GM12878 (cell line): ENCODE measurements around the gene GYPC. TPM values are rescaled to one million over a fixed set of nuclear protein-coding genes. Genes with fewer than 3 reads are reported as not detected.

Experiments used
- ATAC-seq: fragments of 200-7000 bp; cut with Tn5 transposase; 3 replicates; pipeline ENCODE4 v1.9.1; 2020; ENCODE audit warnings: mild to moderate bottlenecking, moderate library complexity
- BruUV-seq: library from RNA; stranded (reverse); fragments of 400-500 nt; replicated peaks from 2 replicates; lab custom pipeline; 2021; lab: Mats Ljungman, UMichigan
- CTCF ChIA-PET: fragments of 300-600 bp; sonication (Branson Sonifier 250); formaldehyde crosslinking; extraction: SDS; loops from one replicate; lab custom pipeline; 2021; ENCODE audit warnings: inconsistent platforms; lab: Yijun Ruan, JAX
- POLR2A ChIA-PET: fragments of 350-600 bp; formaldehyde crosslinking; extraction: SDS; loops from one replicate; lab custom pipeline; 2021; ENCODE audit warnings: inconsistent platforms; lab: Charles Lee
- RAD21 ChIA-PET: fragments of 300-600 bp; sonication (Branson Sonifier 250); formaldehyde crosslinking; loops from one replicate; lab custom pipeline; 2023; ENCODE audit warnings: antibody characterized with exemption; ENCODE audit not compliant: unreplicated experiment; lab: Charles Lee
- SMC1A ChIA-PET: fragments of 300-600 bp; sonication (Branson Sonifier 250); formaldehyde crosslinking; loops from one replicate; lab custom pipeline; 2023; ENCODE audit not compliant: unreplicated experiment, uncharacterized antibody; lab: Charles Lee
- DNase-seq: peaks from one replicate; pipeline ENCODE4 v3.0.0-alpha.2; 2011; ENCODE audit warnings: low read depth, low spot score
- FAIRE-seq: peaks from 3 replicates; lab custom pipeline; 2011; peaks lifted over from hg19 to GRCh38; lab: Jason Lieb, UNC
- H2AFZ ChIP-seq: 2 replicates; pipeline ENCODE4 v1.6.0; 2011; ENCODE audit warnings: low read depth, low read length, control low read depth; ENCODE audit not compliant: control insufficient read depth
- H3K27ac ChIP-seq: 2 replicates; pipeline ENCODE4 v1.5.1; 2011; ENCODE audit warnings: control low read depth; ENCODE audit not compliant: control insufficient read depth, insufficient read depth
- H3K27me3 ChIP-seq, 2 experiments: replicated peaks in 1 of 2; 2 replicates each; pipeline versions ENCODE4 v1.6.0 to v1.6.1; 2011; ENCODE audit warnings: low read length in 1 of 2; ENCODE audit not compliant: control insufficient read depth in 2 of 2, insufficient read depth in 2 of 2
- H3K36me3 ChIP-seq, 2 experiments: 2 replicates each; pipeline ENCODE4 v1.5.1; 2011; ENCODE audit warnings: low read length in 1 of 2; ENCODE audit not compliant: control insufficient read depth in 2 of 2, insufficient read depth in 2 of 2
- H3K4me1 ChIP-seq: 2 replicates; pipeline ENCODE4 v1.6.1; 2011; ENCODE audit warnings: mild to moderate bottlenecking, low read length, moderate library complexity, mixed read lengths; ENCODE audit not compliant: control insufficient read depth, insufficient read depth
- H3K4me2 ChIP-seq: 2 replicates; pipeline ENCODE4 v1.6.0; 2011; ENCODE audit warnings: control low read depth; ENCODE audit not compliant: control insufficient read depth, insufficient read depth
- H3K4me3 ChIP-seq: fragments of 200-600 bp; sonication (generic); 2 replicates; pipeline ENCODE4 v1.5.1; 2016
- H3K79me2 ChIP-seq: 2 replicates; pipeline ENCODE4 v1.6.0; 2011; ENCODE audit warnings: low read length; ENCODE audit not compliant: control insufficient read depth, insufficient read depth
- H3K9ac ChIP-seq: 2 replicates; pipeline ENCODE4 v1.8.0; 2011; ENCODE audit warnings: low read length, control low read depth, mixed read lengths; ENCODE audit not compliant: control insufficient read depth, insufficient read depth
- H3K9me3 ChIP-seq: replicated peaks from 3 replicates; pipeline ENCODE4 v1.5.1; 2011; ENCODE audit warnings: mild to moderate bottlenecking, low read length; ENCODE audit not compliant: control insufficient read depth, insufficient read depth
- H4K20me1 ChIP-seq: 2 replicates; pipeline ENCODE4 v1.6.0; 2011; ENCODE audit not compliant: control insufficient read depth, insufficient read depth
- BMI1 ChIP-seq: fragments of 450-650 bp; IDR thresholded peaks from 2 replicates; pipeline ENCODE4 v1.6.1; 2016; ENCODE audit warnings: mild to moderate bottlenecking, moderate library complexity, borderline replicate concordance
- ETV6 ChIP-seq, 2 experiments: fragments of 450-650 bp in 1 of 2; IDR thresholded peaks in 1 of 2; conservative IDR thresholded peaks in 1 of 2; 2 replicates each; pipeline ENCODE4 v1.6.1; 2014; ENCODE audit warnings: antibody characterized with exemption in 1 of 2, borderline replicate concordance in 1 of 2, low read depth in 1 of 2, mild to moderate bottlenecking in 1 of 2, moderate library complexity in 1 of 2
- FOS ChIP-seq: IDR thresholded peaks from 3 replicates; pipeline ENCODE4 v1.6.1; 2011; ENCODE audit warnings: borderline replicate concordance; ENCODE audit not compliant: insufficient read length; ENCODE audit errors: extremely low read depth
- IRF3 ChIP-seq: fragments of 450-650 bp; IDR thresholded peaks from 2 replicates; pipeline ENCODE4 v1.6.1; 2014; ENCODE audit warnings: mild to moderate bottlenecking
- NFYA ChIP-seq: IDR thresholded peaks from 2 replicates; pipeline ENCODE4 v1.6.1; 2011; ENCODE audit warnings: low read depth, mild to moderate bottlenecking, low read length, improper control_type of control experiment, borderline replicate concordance
- NR2C2 ChIP-seq: IDR thresholded peaks from 2 replicates; pipeline ENCODE4 v1.6.1; 2011; ENCODE audit warnings: borderline replicate concordance, low read depth; ENCODE audit not compliant: control insufficient read depth, insufficient read length
- SMC3 ChIP-seq: IDR thresholded peaks from 2 replicates; pipeline ENCODE4 v1.6.1; 2011; ENCODE audit warnings: low read length, improper control_type of control experiment, borderline replicate concordance
- YY1 ChIP-seq: IDR thresholded peaks from 2 replicates; pipeline ENCODE4 v1.6.1; 2011; ENCODE audit warnings: low read depth, mild to moderate bottlenecking, low read length
- WGBS: methylation state at CpG from one replicate; pipeline ENCODE4 v1.1.6; 2016; ENCODE audit warnings: low lambda C conversion rate; ENCODE audit not compliant: insufficient replicate concordance, insufficient coverage; ENCODE audit errors: missing lambda C conversion rate; 5-methylcytosine and 5-hydroxymethylcytosine counted together
- in situ Hi-C: fragments of 300-500 bp; cut with MboI; formaldehyde crosslinking; loops from 9 replicates; pipeline ENCODE4 v1.14.3; 2018; ENCODE audit warnings: mixed read lengths
- intact Hi-C: fragments of 100-400 bp; cut with micrococcal nuclease; formaldehyde crosslinking; loops from one replicate; pipeline ENCODE4 v1.14.2; 2022; ENCODE audit not compliant: unreplicated experiment
- polyA plus RNA-seq, 11 experiments: library from polyadenylated mRNA; depleted of rRNA in 4 of 11; unstranded in 6 of 11; stranded (reverse) in 5 of 11; fragments of >200 nt; fragmentation: Nextera tagmentation in 4 of 11; fragmentation: Illumina TruSeq in 1 of 11; extraction: Ambion mirVana in 4 of 11; extraction: Trizol in 1 of 11; gene quantifications; 1 replicate in 1 of 11; 2 replicates in 10 of 11; pipeline versions ENCODE4 v1.2.1 to v1.2.3, GENCODE V29; 2011 to 2016; ENCODE audit warnings: inconsistent platforms in 2 of 11, missing spikeins in 2 of 11, low read depth in 1 of 11
- total RNA-seq, 4 experiments: library from RNA; depleted of rRNA in 3 of 4; stranded (reverse); fragments of >200 nt in 3 of 4; fragmentation: Illumina TruSeq in 1 of 4; extraction: Trizol in 1 of 4; gene quantifications; 2 replicates each; pipeline versions ENCODE4 v1.2.1 to v1.2.3, GENCODE V29; 2013 to 2021
- TF ChIP-seq, protein P1 (sequence below): fragments of 450-650 bp; IDR thresholded peaks from 2 replicates; pipeline ENCODE4 v1.6.1; 2016; ENCODE audit warnings: mild to moderate bottlenecking

GYPC gene
- total and polyA plus RNA-seq, 10 of the 15 experiments (the other 5 are each of a cell fraction or from before 2014, with no cell fraction given) = 26.2 to 150 (median 81.4) TPM

- FAIRE-seq (no peak), ATAC-seq (no peak), DNase-seq (no peak)
- ChIA-PET RAD21 (no interaction called here), CTCF (no interaction called here), SMC1A (no interaction called here), POLR2A (no interaction called here)
- no peak overlapping the region for H2AFZ ChIP-seq
- TF ChIP-seq IRF3 (no peak), NFYA (no peak), YY1 (no peak), NR2C2 (no peak), SMC3 (no peak), ETV6 (conservative IDR thresholded peaks at IDR 0.05 in 1 of 2, IDR thresholded peaks at IDR 0.05 in 1 of 2; ENCODE audit: borderline replicate concordance in 1 of 2, low read depth in 1 of 2) (no peak)
- no peaks in the 10 kb centered on the region for H4K20me1 ChIP-seq
- peaks cover 0 to 2% of the 10 kb centered on the region in 2 experiments; a peak in 2 of 4 replicates for H3K27me3 ChIP-seq
- H3K79me2 ChIP-seq = no peaks in the 10 kb centered on the region
- H3K4me3 ChIP-seq = no peak overlapping the region
- no peak overlapping the region for H3K27ac ChIP-seq
- H3K9me3 ChIP-seq = no peaks in the 10 kb centered on the region
- H3K36me3 ChIP-seq = no peaks in the 10 kb centered on the region
- BruUV-seq = no TSS peak
- H3K9ac ChIP-seq = no peak overlapping the region
- WGBS = 18% methylated on average over 5 of the region's 5 CpGs
- no peaks in the 10 kb centered on the region for H3K4me1 ChIP-seq
- intact Hi-C loops = no loop called here
- no peak overlapping the region for H3K4me2 ChIP-seq
- in situ Hi-C loops = no loop called here
These were observed 74.7 kb downstream of the GYPC start for GRCh38 chr2:126730655-126731054.

GRCh38 chr2:126731353-126731752 lies 75.4 kb downstream of the GYPC start:
- ChIA-PET SMC1A (no interaction called here), POLR2A (no interaction called here), CTCF (no interaction called here), RAD21 (no interaction called here)
- ATAC-seq (no peak), FAIRE-seq (no peak), DNase-seq (no peak)
- Histone ChIP-seq H3K9me3 (no peaks in the 10 kb centered on the region), H3K79me2 (no peaks in the 10 kb centered on the region), H3K9ac (no peak overlapping the region), H4K20me1 (no peaks in the 10 kb centered on the region), H2AFZ (no peak overlapping the region), H3K4me2 (no peak overlapping the region), H3K4me3 (no peak overlapping the region), H3K4me1 (no peaks in the 10 kb centered on the region), H3K36me3 (no peaks in the 10 kb centered on the region), H3K27ac (no peak overlapping the region), H3K27me3 (peaks cover 0 to 2% of the 10 kb centered on the region in 2 experiments; a peak in 2 of 4 replicates)
- TF ChIP-seq BMI1 (no peak), FOS (no peak)
- TF ChIP-seq, protein P1, sequence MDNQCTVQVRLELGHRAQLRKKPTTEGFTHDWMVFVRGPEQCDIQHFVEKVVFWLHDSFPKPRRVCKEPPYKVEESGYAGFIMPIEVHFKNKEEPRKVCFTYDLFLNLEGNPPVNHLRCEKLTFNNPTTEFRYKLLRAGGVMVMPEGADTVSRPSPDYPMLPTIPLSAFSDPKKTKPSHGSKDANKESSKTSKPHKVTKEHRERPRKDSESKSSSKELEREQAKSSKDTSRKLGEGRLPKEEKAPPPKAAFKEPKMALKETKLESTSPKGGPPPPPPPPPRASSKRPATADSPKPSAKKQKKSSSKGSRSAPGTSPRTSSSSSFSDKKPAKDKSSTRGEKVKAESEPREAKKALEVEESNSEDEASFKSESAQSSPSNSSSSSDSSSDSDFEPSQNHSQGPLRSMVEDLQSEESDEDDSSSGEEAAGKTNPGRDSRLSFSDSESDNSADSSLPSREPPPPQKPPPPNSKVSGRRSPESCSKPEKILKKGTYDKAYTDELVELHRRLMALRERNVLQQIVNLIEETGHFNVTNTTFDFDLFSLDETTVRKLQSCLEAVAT = no peak
- no TSS peak for BruUV-seq
- 63% methylated on average over 5 of the region's 5 CpGs for WGBS
- in situ Hi-C loops = no loop called here
- intact Hi-C loops = no loop called here
